SH-SY5Y (cell line): Measurements from ENCODE around the gene CYP2A6.

ENCODE experiments used
- GATA2 ChIP-seq: IDR thresholded peaks from 2 replicates; pipeline ENCODE4 v1.6.1; 2011; ENCODE audit warnings: mild to moderate bottlenecking, low read depth, low read length
- GATA3 ChIP-seq: IDR thresholded peaks from 2 replicates; pipeline ENCODE4 v1.6.1; 2011; ENCODE audit warnings: low read depth, mild to moderate bottlenecking, low read length, moderate library complexity

Gene CYP2A6

GRCh38 chr19:40804783-40805242, 45.4 kb downstream of the CYP2A6 start:
- no peak for TF ChIP-seq GATA2

GRCh38 chr19:40803857-40804782, 46.1 kb downstream of the CYP2A6 start:
- TF ChIP-seq GATA3 (no peak), GATA2 (no peak)

GRCh38 chr19:40803170-40803856, 46.9 kb downstream of the CYP2A6 start:
- TF ChIP-seq GATA2 (no peak), GATA3 (no peak)

- TF ChIP-seq GATA3, result no peak
- no peak for TF ChIP-seq GATA2
Observed at GRCh38 chr19:40802300-40803169, 47.7 kb downstream of the CYP2A6 start.

- TF ChIP-seq GATA3 (no peak), GATA2 (no peak)
Observed at GRCh38 chr19:40801426-40802299, 48.6 kb downstream of the CYP2A6 start.

- TF ChIP-seq GATA3 (no peak), GATA2 (no peak)
Observed at GRCh38 chr19:40800997-40801377, 49.3 kb downstream of the CYP2A6 start.

- TF ChIP-seq GATA3 (no peak), GATA2 (no peak)
Observed at GRCh38 chr19:40800339-40800996, 49.8 kb downstream of the CYP2A6 start.

GRCh38 chr19:40799558-40800338, 50.5 kb downstream of the CYP2A6 start:
- TF ChIP-seq GATA3 (no peak), GATA2 (no peak)

GRCh38 chr19:40798683-40799557, 51.3 kb downstream of the CYP2A6 start, which contains the start of gene EGLN2:
TSS of gene EGLN2 (plus strand) at chr19:40799191. CDS start at chr19:40800573, 1,382 bp downstream.
- TF ChIP-seq GATA3, result no peak
- TF ChIP-seq GATA2, result no peak

GRCh38 chr19:40797963-40798682, 52.1 kb downstream of the CYP2A6 start:
- TF ChIP-seq GATA2 (peak; percentile 53), GATA3 (no peak)
